ENCODE results near the gene GGACT. TPM values are rescaled to one million over a fixed set of nuclear protein-coding genes. Genes with fewer than 3 reads are reported as not detected.
"Not testable (repeated sequence)": the region's sequence is repeated elsewhere in the genome, so short reads cannot be mapped to it uniquely, and the experiment has no call there.

GGACT gene
- total RNA-seq, 2 experiments from 2014 or later, result 2.4 to 2.9 TPM

DNA sequence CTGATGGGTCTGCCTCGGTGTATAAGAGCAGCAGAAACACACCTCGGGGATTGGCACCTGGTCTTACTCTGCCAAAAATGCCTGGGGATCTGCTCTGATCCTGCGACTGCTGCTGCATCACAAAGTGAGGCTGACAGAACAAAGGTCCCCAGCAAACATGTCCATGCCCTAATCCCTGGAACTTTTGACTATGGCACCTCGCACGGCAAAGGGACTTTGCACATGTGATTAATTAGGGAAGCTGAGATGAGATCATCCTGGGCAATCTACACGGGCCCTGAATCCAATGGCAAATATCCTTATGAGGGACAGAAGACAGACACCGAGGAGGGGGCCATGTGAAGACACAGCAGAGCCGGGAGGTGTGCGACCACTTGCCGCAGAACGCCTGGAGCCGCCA is 8.5 kb downstream of the GGACT start:
- Mint-ChIP-seq H3K27ac (no peak overlapping the region), H3K4me3 (no peak overlapping the region), H3K4me1 (ENCODE audit: low read depth) (peaks cover 35% of the 10 kb centered on the region), H3K9me3 (no peaks in the 10 kb centered on the region), H3K36me3 (ENCODE audit: low read depth) (peaks cover 35% of the 10 kb centered on the region), H3K27me3 (no peaks in the 10 kb centered on the region)
- CTCF ChIA-PET, result no interaction called here
- ATAC-seq (ENCODE audit: poor library complexity) (no peak), DNase-seq (no peak)
- Histone ChIP-seq H3K4me3 (ENCODE audit: low read length) (no peak overlapping the region), H3K36me3 (ENCODE audit: insufficient read depth, low read length) (peaks cover 5% of the 10 kb centered on the region), H3K4me1 (ENCODE audit: insufficient read depth, low read length) (peaks cover 10% of the 10 kb centered on the region), H3K27ac (ENCODE audit: low read depth in 1 of 2, low read length in 2 of 2) (no peak overlapping the region), H3K9me3 (ENCODE audit: control insufficient read depth in 1 of 2, insufficient read depth in 1 of 2, low read length in 2 of 2) (no peaks in the 10 kb centered on the region), H3K27me3 (ENCODE audit: control insufficient read depth in 1 of 2, insufficient read depth in 2 of 2, low read length in 2 of 2) (no peaks in the 10 kb centered on the region)
- POLR2A ChIA-PET, result no interaction called here
- intact Hi-C loops (cut with DNase I, micrococcal nuclease), result no loop called here
- TF ChIP-seq, protein P1, sequence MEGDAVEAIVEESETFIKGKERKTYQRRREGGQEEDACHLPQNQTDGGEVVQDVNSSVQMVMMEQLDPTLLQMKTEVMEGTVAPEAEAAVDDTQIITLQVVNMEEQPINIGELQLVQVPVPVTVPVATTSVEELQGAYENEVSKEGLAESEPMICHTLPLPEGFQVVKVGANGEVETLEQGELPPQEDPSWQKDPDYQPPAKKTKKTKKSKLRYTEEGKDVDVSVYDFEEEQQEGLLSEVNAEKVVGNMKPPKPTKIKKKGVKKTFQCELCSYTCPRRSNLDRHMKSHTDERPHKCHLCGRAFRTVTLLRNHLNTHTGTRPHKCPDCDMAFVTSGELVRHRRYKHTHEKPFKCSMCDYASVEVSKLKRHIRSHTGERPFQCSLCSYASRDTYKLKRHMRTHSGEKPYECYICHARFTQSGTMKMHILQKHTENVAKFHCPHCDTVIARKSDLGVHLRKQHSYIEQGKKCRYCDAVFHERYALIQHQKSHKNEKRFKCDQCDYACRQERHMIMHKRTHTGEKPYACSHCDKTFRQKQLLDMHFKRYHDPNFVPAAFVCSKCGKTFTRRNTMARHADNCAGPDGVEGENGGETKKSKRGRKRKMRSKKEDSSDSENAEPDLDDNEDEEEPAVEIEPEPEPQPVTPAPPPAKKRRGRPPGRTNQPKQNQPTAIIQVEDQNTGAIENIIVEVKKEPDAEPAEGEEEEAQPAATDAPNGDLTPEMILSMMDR (IDR thresholded peaks at IDR 0.05), result no peak

DNA sequence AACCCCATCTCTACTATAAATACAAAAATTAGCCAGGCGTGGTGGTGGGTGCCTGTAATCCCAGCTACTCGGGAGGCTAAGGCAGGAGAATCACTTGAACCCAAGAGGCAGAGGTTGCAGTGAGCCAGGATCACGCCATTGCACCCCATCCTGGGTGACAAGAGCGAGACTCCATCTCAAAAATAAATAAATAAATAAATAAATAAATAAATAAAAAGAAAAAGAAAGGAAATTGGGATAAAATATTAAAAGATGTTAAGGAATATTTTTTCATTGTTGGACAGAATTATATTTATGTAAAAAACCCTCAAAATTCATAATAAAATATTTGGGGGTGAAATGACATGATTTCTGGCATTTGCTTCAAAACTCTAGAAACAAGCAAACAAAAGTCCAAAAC is 11.3 kb downstream of the GGACT start:
- peaks cover 25% of the 10 kb centered on the region for H3K4me1 Mint-ChIP-seq (ENCODE audit: low read depth)
- CTCF ChIA-PET, result not testable (repeated sequence)

DNA sequence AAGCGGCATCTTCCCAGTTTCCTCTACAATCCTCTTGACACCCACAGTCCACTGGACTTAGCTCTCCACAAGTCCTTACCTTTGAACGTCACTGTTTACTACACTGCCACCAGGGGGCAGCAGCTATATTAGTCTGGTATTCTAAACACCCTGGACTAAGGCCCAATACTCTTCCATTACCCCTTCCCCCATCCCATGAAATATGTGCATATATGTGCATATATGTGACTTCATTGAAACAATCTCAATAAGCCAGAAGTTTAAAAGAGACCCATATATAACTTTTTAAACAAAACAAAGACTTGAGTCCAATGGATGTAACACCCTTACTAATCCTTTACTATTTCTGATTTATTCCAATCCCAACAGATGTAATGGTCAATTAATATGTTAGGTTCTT is 15.5 kb downstream of the GGACT start:
- Histone ChIP-seq H3K27ac (ENCODE audit: low read depth in 1 of 2, low read length in 2 of 2) (no peak overlapping the region), H3K9me3 (ENCODE audit: control insufficient read depth in 1 of 2, insufficient read depth in 1 of 2, low read length in 2 of 2) (no peaks in the 10 kb centered on the region), H3K4me3 (ENCODE audit: low read length) (no peak overlapping the region), H3K4me1 (ENCODE audit: insufficient read depth, low read length) (peaks cover 6% of the 10 kb centered on the region), H3K36me3 (ENCODE audit: insufficient read depth, low read length) (no peaks in the 10 kb centered on the region), H3K27me3 (ENCODE audit: control insufficient read depth in 1 of 2, insufficient read depth in 2 of 2, low read length in 2 of 2) (no peaks in the 10 kb centered on the region)
- ATAC-seq (ENCODE audit: poor library complexity), result peak; percentile 81
- ChIA-PET CTCF (interaction anchor here (0.6 to 3.7 kb wide), 12 partner anchors 10 to 917 kb away, joined by 3 to 57 read pairs (median 4); partner anchors contain the start of genes GGACT and TMTC4), POLR2A (interaction anchor here (0.9 to 2.5 kb wide), 7 partner anchors 12 to 102 kb away, joined by 3 to 15 read pairs (median 4); partner anchors contain the start of genes GGACT and TMTC4)
- TF ChIP-seq, protein P1 (IDR thresholded peaks at IDR 0.05), result peak; percentile 75
- intact Hi-C loops (cut with DNase I, micrococcal nuclease), result loop anchor here (1.0 to 5.0 kb wide), 5 partner anchors 15 to 554 kb away; partner anchors contain the start of gene GGACT (in 1 of the 2)
- peak; percentile 54 to 90 (median 71) for DNase-seq
- Mint-ChIP-seq H3K4me3 (no peak overlapping the region), H3K36me3 (ENCODE audit: low read depth) (peaks cover 8% of the 10 kb centered on the region), H3K9me3 (no peaks in the 10 kb centered on the region), H3K27me3 (no peaks in the 10 kb centered on the region), H3K4me1 (ENCODE audit: low read depth) (peaks cover 13% of the 10 kb centered on the region), H3K27ac (no peak overlapping the region)

More for the DNA sequence above, 11.3 kb downstream of the GGACT start:
- H3K27ac ChIP-seq (ENCODE audit: low read depth in 1 of 2, low read length in 2 of 2); intact Hi-C loops (cut with DNase I, micrococcal nuclease); H3K9me3 ChIP-seq (ENCODE audit: control insufficient read depth in 1 of 2, insufficient read depth in 1 of 2, low read length in 2 of 2); H3K27me3 Mint-ChIP-seq; ATAC-seq (ENCODE audit: poor library complexity); DNase-seq; POLR2A ChIA-PET; H3K9me3 Mint-ChIP-seq; H3K27me3 ChIP-seq (ENCODE audit: control insufficient read depth in 1 of 2, insufficient read depth in 2 of 2, low read length in 2 of 2); H3K36me3 ChIP-seq (ENCODE audit: insufficient read depth, low read length); H3K4me3 ChIP-seq (ENCODE audit: low read length); H3K4me3 Mint-ChIP-seq; H3K27ac Mint-ChIP-seq: not testable (repeated sequence)
- H3K36me3 Mint-ChIP-seq (ENCODE audit: low read depth), result peaks cover 34% of the 10 kb centered on the region
- H3K4me1 ChIP-seq (ENCODE audit: insufficient read depth, low read length), result peaks cover 11% of the 10 kb centered on the region

DNA sequence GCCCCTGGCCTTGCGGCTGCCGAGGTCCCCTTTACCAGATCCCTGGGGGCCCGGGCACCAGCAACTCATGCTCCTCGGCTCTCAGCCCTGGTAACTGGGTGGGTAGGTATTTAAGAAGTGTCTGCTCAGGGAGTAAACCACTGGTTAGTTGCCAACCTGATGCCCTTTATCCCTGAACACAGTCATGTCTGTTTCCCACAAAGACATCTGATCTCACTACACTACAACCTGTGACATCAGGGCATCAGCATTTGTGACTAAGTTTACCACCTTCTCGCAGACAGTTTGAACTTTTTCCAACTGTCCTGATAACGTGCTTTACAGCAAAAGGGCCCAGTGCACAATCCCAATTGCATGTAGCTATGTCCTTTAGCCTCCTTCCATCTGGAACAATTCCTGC is 22.0 kb downstream of the GGACT start:
- ChIA-PET CTCF (no interaction called here), POLR2A (no interaction called here)
- Mint-ChIP-seq H3K4me3 (no peak overlapping the region), H3K4me1 (ENCODE audit: low read depth) (no peaks in the 10 kb centered on the region), H3K27me3 (no peaks in the 10 kb centered on the region), H3K9me3 (no peaks in the 10 kb centered on the region), H3K36me3 (ENCODE audit: low read depth) (peaks cover 6% of the 10 kb centered on the region), H3K27ac (no peak overlapping the region)
- no peak for DNase-seq
- H3K4me1 ChIP-seq (ENCODE audit: insufficient read depth, low read length), result no peaks in the 10 kb centered on the region
- no peak overlapping the region for H3K4me3 ChIP-seq (ENCODE audit: low read length)
- intact Hi-C loops (cut with DNase I, micrococcal nuclease), result no loop called here
- ATAC-seq (ENCODE audit: poor library complexity), result no peak
- peaks cover 0 to 10% of the 10 kb centered on the region in 2 experiments for H3K9me3 ChIP-seq (ENCODE audit: control insufficient read depth in 1 of 2, insufficient read depth in 1 of 2, low read length in 2 of 2)
- TF ChIP-seq, protein P1 (IDR thresholded peaks at IDR 0.05), result no peak
- no peaks in the 10 kb centered on the region for H3K27me3 ChIP-seq (ENCODE audit: control insufficient read depth in 1 of 2, insufficient read depth in 2 of 2, low read length in 2 of 2)
- H3K36me3 ChIP-seq (ENCODE audit: insufficient read depth, low read length), result no peaks in the 10 kb centered on the region
- H3K27ac ChIP-seq (ENCODE audit: low read depth in 1 of 2, low read length in 2 of 2), result no peak overlapping the region

Measured in CD4-positive, alpha-beta T cell (primary cell).